Endothelial cell of umbilical vein (primary cell): ENCODE results near the gene ARHGAP21. TPM values are rescaled to one million over a fixed set of nuclear protein-coding genes. Genes with fewer than 3 reads are reported as not detected.

Source experiments
- BruUV-seq: library from RNA; stranded (reverse); fragments of 400-500 nt; replicated peaks from 2 replicates; lab custom pipeline; 2021; lab: Mats Ljungman, UMichigan
- CTCF ChIA-PET: fragments of 300-600, 350-600 bp; sonication (Branson Sonifier 250); formaldehyde crosslinking; loops from one replicate; lab custom pipeline; 2021; ENCODE audit warnings: antibody characterized with exemption, inconsistent platforms; lab: Charles Lee
- POLR2A ChIA-PET: fragments of 300-600, 350-600 bp; sonication (Branson Sonifier 250); formaldehyde crosslinking; loops from one replicate; lab custom pipeline; 2021; ENCODE audit warnings: antibody characterized with exemption, inconsistent platforms; lab: Charles Lee
- DNase-seq: peaks from one replicate; pipeline ENCODE4 v3.0.0-alpha.2; 2011; ENCODE audit warnings: low read depth, low spot score
- FAIRE-seq: peaks from 2 replicates; lab custom pipeline; 2011; peaks lifted over from hg19 to GRCh38; lab: Jason Lieb, UNC
- H2AFZ ChIP-seq: 2 replicates; pipeline ENCODE4 v1.6.0; 2012; ENCODE audit warnings: low read depth, low read length, control low read depth, inconsistent platforms
- H3K27ac ChIP-seq: 2 replicates; pipeline ENCODE4 v1.5.1; 2011; ENCODE audit warnings: low read depth, mild to moderate bottlenecking, control low read depth, low read length, moderate library complexity; ENCODE audit not compliant: insufficient read depth
- H3K27me3 ChIP-seq, 2 experiments: 2 replicates each; pipeline versions ENCODE4 v1.6.0 to v1.6.1; 2011; ENCODE audit warnings: low read length in 2 of 2, mixed read lengths in 1 of 2; ENCODE audit not compliant: control insufficient read depth in 2 of 2, insufficient read depth in 2 of 2
- H3K36me3 ChIP-seq, 2 experiments: 2 replicates in 1 of 2; 3 replicates in 1 of 2; pipeline ENCODE4 v1.5.1; 2011; ENCODE audit warnings: low read length in 2 of 2, mild to moderate bottlenecking in 1 of 2, moderate library complexity in 1 of 2; ENCODE audit not compliant: control insufficient read depth in 2 of 2, insufficient read depth in 2 of 2; ENCODE audit errors: extremely low read depth in 1 of 2
- H3K4me1 ChIP-seq: 3 replicates; pipeline ENCODE4 v1.5.1; 2011; ENCODE audit warnings: mild to moderate bottlenecking, low read length; ENCODE audit not compliant: control insufficient read depth, insufficient read depth; ENCODE audit errors: extremely low read depth
- H3K4me2 ChIP-seq: 2 replicates; pipeline ENCODE4 v1.6.1; 2011; ENCODE audit warnings: low read length, control low read depth, mixed read lengths; ENCODE audit not compliant: insufficient read depth
- H3K4me3 ChIP-seq, 3 experiments: fragments of 200-600 bp in 1 of 3; sonication (generic), shearing (Covaris generic) in 1 of 3; replicated peaks in 1 of 3; 2 replicates each; pipeline ENCODE4 v1.5.1; 2011 to 2016; ENCODE audit warnings: control low read depth in 3 of 3, low read length in 3 of 3, mild to moderate bottlenecking in 2 of 3, inconsistent platforms in 1 of 3, low read depth in 1 of 3, moderate library complexity in 1 of 3; ENCODE audit not compliant: insufficient read depth in 1 of 3
- H3K79me2 ChIP-seq: 2 replicates; pipeline ENCODE4 v1.6.0; 2012; ENCODE audit warnings: low read length, inconsistent platforms; ENCODE audit not compliant: control insufficient read depth, insufficient read depth
- H3K9ac ChIP-seq: replicated peaks from 2 replicates; pipeline ENCODE3; 2011; ENCODE audit warnings: low read length, control low read depth; ENCODE audit not compliant: insufficient read depth; ENCODE audit errors: extremely low read depth
- H3K9me1 ChIP-seq: replicated peaks from 3 replicates; pipeline ENCODE4 v1.6.0; 2011; ENCODE audit warnings: mild to moderate bottlenecking, low read length; ENCODE audit not compliant: control insufficient read depth, insufficient read depth; ENCODE audit errors: extremely low read depth
- H3K9me3 ChIP-seq: replicated peaks from 2 replicates; pipeline ENCODE4 v1.5.1; 2012; ENCODE audit warnings: low read length, inconsistent platforms; ENCODE audit not compliant: control insufficient read depth, insufficient read depth
- H4K20me1 ChIP-seq: replicated peaks from 2 replicates; pipeline ENCODE3; 2011; ENCODE audit warnings: mild to moderate bottlenecking, low read length; ENCODE audit not compliant: control insufficient read depth, insufficient read depth; ENCODE audit errors: extremely low read depth
- EZH2 ChIP-seq: IDR thresholded peaks from 2 replicates; pipeline ENCODE4 v1.6.1; 2012; ENCODE audit warnings: borderline replicate concordance, low read depth, mild to moderate bottlenecking, moderate library complexity, low read length, inconsistent platforms; ENCODE audit not compliant: severe bottlenecking
- FOS ChIP-seq: IDR thresholded peaks from 2 replicates; pipeline ENCODE4 v1.6.1; 2011; ENCODE audit warnings: mild to moderate bottlenecking, low read length, moderate library complexity, borderline replicate concordance; ENCODE audit not compliant: insufficient read depth
- GATA2 ChIP-seq: IDR thresholded peaks from 2 replicates; pipeline ENCODE4 v1.7.0; 2011; ENCODE audit warnings: low read depth, mild to moderate bottlenecking, moderate library complexity, mixed read lengths, low read length; ENCODE audit not compliant: insufficient read length, insufficient read depth
- JUN ChIP-seq: IDR thresholded peaks from 2 replicates; pipeline ENCODE4 v1.6.1; 2011; ENCODE audit warnings: borderline replicate concordance, low read depth; ENCODE audit not compliant: insufficient read length, insufficient read depth
- MYC ChIP-seq: IDR thresholded peaks from one replicate; pipeline ENCODE4 v1.6.1; 2011; ENCODE audit warnings: mild to moderate bottlenecking, low read depth, low read length
- POLR2A ChIP-seq: IDR thresholded peaks from 2 replicates; pipeline ENCODE4 v1.6.1; 2012; ENCODE audit warnings: low read depth, mild to moderate bottlenecking, control low read depth, low read length
- POLR2AphosphoS5 ChIP-seq: IDR thresholded peaks from 2 replicates; pipeline ENCODE4 v1.6.1; 2012; ENCODE audit warnings: low read depth, mild to moderate bottlenecking, control low read depth, low read length, moderate library complexity; ENCODE audit not compliant: insufficient read depth
- dilution Hi-C: fragments of 300-500 bp; cut with MboI; formaldehyde crosslinking; loops from one replicate; pipeline ENCODE4 v1.15.0; 2019; ENCODE audit warnings: low sequenced_read_pairs; ENCODE audit not compliant: extremely low pct_ligation_motif_present
- intact Hi-C: fragments of 100-400 bp; cut with micrococcal nuclease; formaldehyde crosslinking; loops from one replicate; pipeline ENCODE4 v1.10.0; 2022
- polyA plus RNA-seq, 4 experiments: library from polyadenylated mRNA; depleted of rRNA in 3 of 4; stranded (reverse) in 3 of 4; unstranded in 1 of 4; fragments of >200 nt; gene quantifications; 2 replicates each; pipeline versions ENCODE4 v1.2.1 to v1.2.3, GENCODE V29; 2011 to 2012; ENCODE audit warnings: missing spikeins in 1 of 4
- total RNA-seq: library from RNA; stranded (reverse); gene quantifications from 2 replicates; pipeline ENCODE4 v1.2.3, GENCODE V29; 2021
- TF ChIP-seq, protein P1 (sequence below): IDR thresholded peaks from 2 replicates; pipeline ENCODE4 v1.6.1; 2011; ENCODE audit not compliant: insufficient read depth, insufficient read length
- TF ChIP-seq, protein P2 (sequence below), 2 donors: IDR thresholded peaks; 1 replicate in 1 of 2; 2 replicates in 1 of 2; pipeline ENCODE4 v1.5.1; 2011; ENCODE audit warnings: low read length in 2 of 2, mild to moderate bottlenecking in 2 of 2, moderate library complexity in 2 of 2, control low read depth in 1 of 2, inconsistent platforms in 1 of 2, low read depth in 1 of 2; ENCODE audit not compliant: insufficient read depth in 1 of 2; ENCODE audit errors: extremely low read depth in 1 of 2

The ARHGAP21 gene
- total and polyA plus RNA-seq, 2 donors (not counting 3 experiments of a cell fraction or from before 2014, with no cell fraction given), result 29.5 to 97.8 TPM

DNA sequence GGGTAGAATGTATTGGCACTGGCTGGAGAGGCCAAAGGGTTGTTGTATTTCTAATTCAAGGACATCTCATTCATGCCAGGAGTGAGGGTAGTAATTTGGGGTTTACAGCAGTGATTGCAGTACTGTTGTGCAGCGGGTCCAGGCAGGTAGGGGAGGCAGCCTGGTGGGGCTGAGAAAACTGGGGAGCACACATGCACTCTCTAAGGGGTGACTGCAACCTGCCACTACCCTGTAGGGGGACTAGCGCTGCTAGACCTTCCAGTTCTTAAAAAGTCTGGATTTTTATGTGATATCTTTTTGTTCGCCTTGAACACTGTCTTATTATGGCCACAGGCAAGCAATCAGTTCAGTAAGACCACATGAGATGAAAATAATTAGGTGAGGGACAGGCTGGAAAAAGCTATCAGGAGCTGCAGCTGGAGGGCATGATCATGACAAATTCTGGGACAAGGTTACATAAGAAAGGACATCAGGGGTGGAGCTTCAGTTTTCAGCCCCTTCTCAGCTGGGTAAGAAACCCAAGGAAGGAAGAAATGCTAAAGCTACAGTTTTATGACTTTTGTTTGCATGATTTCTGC, 149.0 kb downstream of the ARHGAP21 start:
- no peak overlapping the region for H3K9ac ChIP-seq
- H3K27me3 ChIP-seq, result no peaks in the 10 kb centered on the region
- no peaks in the 10 kb centered on the region for H4K20me1 ChIP-seq
- ChIA-PET POLR2A (no interaction called here), CTCF (no interaction called here)
- dilution Hi-C loops, result no loop called here
- no TSS peak for BruUV-seq
- H3K9me1 ChIP-seq, result no peaks in the 10 kb centered on the region
- no peaks in the 10 kb centered on the region for H3K4me1 ChIP-seq
- no peaks in the 10 kb centered on the region for H3K9me3 ChIP-seq
- DNase-seq (no peak), FAIRE-seq (no peak)
- H3K36me3 ChIP-seq, result no peaks in the 10 kb centered on the region
- H3K4me2 ChIP-seq, result no peak overlapping the region
- no peak overlapping the region for H3K4me3 ChIP-seq
- TF ChIP-seq, protein P1, sequence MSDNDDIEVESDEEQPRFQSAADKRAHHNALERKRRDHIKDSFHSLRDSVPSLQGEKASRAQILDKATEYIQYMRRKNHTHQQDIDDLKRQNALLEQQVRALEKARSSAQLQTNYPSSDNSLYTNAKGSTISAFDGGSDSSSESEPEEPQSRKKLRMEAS, result no peak
- TF ChIP-seq JUN, result no peak
- no peak for TF ChIP-seq EZH2
- no peak for TF ChIP-seq POLR2AphosphoS5
- TF ChIP-seq FOS, result no peak
- no peak for TF ChIP-seq GATA2
- intact Hi-C loops, result no loop called here
- no peak overlapping the region for H2AFZ ChIP-seq
- H3K27ac ChIP-seq, result no peak overlapping the region
- H3K79me2 ChIP-seq, result no peaks in the 10 kb centered on the region

DNA sequence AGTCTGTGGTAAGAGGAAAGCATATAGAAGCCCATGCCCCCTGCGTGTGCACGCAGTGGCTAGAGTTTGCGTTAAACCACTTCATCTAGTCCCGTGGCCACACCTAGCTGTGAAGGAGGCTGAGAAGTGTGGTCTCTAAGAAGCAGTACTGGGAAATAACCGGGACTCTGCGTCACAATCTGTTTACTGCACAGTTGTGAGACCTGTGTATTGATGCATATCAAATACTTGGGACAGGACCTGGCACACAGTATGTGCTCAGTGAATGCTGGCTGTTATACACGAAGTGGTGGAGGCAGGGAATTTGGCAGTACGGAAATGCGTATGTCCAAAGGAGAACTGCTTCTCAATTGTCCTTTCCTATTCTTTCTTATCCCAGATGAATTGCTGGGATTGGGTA, 149.5 kb downstream of the ARHGAP21 start:
- BruUV-seq, result no TSS peak
- DNase-seq (no peak), FAIRE-seq (no peak)
- Histone ChIP-seq H4K20me1 (no peaks in the 10 kb centered on the region), H3K4me1 (no peaks in the 10 kb centered on the region), H2AFZ (no peak overlapping the region), H3K36me3 (no peaks in the 10 kb centered on the region), H3K79me2 (no peaks in the 10 kb centered on the region), H3K27ac (no peak overlapping the region), H3K9me1 (no peaks in the 10 kb centered on the region), H3K4me3 (no peak overlapping the region), H3K9me3 (no peaks in the 10 kb centered on the region), H3K27me3 (no peaks in the 10 kb centered on the region), H3K9ac (no peak overlapping the region), H3K4me2 (no peak overlapping the region)
- ChIA-PET CTCF (no interaction called here), POLR2A (no interaction called here)
- intact Hi-C loops, result no loop called here
- TF ChIP-seq POLR2A, result no peak
- no peak for TF ChIP-seq JUN
- TF ChIP-seq MYC, result no peak
- TF ChIP-seq POLR2AphosphoS5, result no peak
- TF ChIP-seq, protein P1, result no peak
- TF ChIP-seq EZH2, result no peak
- TF ChIP-seq GATA2, result no peak
- no peak for TF ChIP-seq FOS
- TF ChIP-seq, protein P2, sequence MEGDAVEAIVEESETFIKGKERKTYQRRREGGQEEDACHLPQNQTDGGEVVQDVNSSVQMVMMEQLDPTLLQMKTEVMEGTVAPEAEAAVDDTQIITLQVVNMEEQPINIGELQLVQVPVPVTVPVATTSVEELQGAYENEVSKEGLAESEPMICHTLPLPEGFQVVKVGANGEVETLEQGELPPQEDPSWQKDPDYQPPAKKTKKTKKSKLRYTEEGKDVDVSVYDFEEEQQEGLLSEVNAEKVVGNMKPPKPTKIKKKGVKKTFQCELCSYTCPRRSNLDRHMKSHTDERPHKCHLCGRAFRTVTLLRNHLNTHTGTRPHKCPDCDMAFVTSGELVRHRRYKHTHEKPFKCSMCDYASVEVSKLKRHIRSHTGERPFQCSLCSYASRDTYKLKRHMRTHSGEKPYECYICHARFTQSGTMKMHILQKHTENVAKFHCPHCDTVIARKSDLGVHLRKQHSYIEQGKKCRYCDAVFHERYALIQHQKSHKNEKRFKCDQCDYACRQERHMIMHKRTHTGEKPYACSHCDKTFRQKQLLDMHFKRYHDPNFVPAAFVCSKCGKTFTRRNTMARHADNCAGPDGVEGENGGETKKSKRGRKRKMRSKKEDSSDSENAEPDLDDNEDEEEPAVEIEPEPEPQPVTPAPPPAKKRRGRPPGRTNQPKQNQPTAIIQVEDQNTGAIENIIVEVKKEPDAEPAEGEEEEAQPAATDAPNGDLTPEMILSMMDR (IDR thresholded peaks at IDR 0.05; ENCODE audit: extremely low read depth in 1 of 2, insufficient read depth in 1 of 2, low read depth in 1 of 2, low read length in 2 of 2), result no peak
- dilution Hi-C loops, result no loop called here
